ENCODE measurements around the gene F12.
A peak's percentile ranks its signal among the peaks of the same experiment; 100 is the strongest.
"Not testable (repeated sequence)": the region's sequence is repeated elsewhere in the genome, so short reads cannot be mapped to it uniquely, and the experiment has no call there.

The F12 gene

GRCh38 chr5:177385720-177386119 is 23.6 kb downstream of the F12 start:
- DNase-seq: no peak

- DNase-seq: no peak
Observed at GRCh38 chr5:177384134-177384533, 25.2 kb downstream of the F12 start, which contains the start of gene SLC34A1. SLC34A1 (plus strand) TSS chr5:177384434; CDS start chr5:177385742, 1,308 bp downstream.

DNA sequence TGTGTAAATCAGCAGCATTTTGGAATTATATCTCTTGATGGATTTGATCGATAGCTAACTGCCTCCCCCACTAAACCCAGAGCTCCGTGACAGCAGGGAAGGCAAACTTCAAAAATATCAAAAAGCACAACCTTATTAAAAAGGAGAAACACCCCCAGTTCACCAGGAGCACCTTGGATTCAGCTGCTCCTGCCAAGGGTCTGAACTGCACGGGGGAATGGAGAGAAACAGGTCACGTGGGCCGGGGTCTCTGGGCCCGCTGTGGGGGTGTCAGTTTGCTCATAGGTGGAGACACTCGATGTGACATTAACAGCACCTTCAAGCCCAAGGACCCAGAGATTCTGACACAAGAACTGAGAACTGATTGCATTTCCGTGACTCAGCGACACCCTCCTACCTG is 26.2 kb downstream of the F12 start:
- DNase-seq: no peak

DNA sequence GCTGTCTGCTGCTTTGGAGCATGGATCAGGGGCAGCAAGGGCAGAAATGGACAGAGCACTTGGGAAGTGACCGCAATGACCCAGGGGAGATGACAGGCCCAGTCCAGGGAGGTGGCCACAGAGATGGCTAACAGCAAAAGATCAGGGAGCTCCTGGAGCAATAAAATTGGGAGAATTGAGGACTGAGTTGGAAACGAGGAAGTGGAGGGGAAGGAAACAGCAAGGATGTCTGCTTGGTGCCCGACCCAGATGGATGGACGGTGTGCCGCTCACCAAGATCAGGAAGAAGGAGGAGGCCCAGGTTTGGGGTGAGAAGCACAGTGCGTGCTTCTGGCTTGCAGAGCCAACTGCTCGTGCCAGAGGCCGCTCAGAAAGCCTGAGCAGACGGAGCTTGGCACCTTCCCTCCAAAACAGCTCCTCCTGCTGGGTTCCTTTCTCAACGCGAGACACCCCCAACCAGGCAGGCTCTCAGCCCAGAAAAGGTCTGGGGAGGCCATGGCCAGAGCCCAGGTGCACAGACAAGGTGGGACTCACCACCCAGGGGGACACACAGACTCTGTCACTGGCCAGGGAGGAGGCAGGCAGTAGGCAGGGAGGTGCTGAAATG is 26.8 kb downstream of the F12 start:
- no peak for DNase-seq

GRCh38 chr5:177380805-177381126 is 28.6 kb downstream of the F12 start:
- no peak for DNase-seq

GRCh38 chr5:177378884-177379883 is 30.2 kb downstream of the F12 start:
- DNase-seq: no peak

DNA sequence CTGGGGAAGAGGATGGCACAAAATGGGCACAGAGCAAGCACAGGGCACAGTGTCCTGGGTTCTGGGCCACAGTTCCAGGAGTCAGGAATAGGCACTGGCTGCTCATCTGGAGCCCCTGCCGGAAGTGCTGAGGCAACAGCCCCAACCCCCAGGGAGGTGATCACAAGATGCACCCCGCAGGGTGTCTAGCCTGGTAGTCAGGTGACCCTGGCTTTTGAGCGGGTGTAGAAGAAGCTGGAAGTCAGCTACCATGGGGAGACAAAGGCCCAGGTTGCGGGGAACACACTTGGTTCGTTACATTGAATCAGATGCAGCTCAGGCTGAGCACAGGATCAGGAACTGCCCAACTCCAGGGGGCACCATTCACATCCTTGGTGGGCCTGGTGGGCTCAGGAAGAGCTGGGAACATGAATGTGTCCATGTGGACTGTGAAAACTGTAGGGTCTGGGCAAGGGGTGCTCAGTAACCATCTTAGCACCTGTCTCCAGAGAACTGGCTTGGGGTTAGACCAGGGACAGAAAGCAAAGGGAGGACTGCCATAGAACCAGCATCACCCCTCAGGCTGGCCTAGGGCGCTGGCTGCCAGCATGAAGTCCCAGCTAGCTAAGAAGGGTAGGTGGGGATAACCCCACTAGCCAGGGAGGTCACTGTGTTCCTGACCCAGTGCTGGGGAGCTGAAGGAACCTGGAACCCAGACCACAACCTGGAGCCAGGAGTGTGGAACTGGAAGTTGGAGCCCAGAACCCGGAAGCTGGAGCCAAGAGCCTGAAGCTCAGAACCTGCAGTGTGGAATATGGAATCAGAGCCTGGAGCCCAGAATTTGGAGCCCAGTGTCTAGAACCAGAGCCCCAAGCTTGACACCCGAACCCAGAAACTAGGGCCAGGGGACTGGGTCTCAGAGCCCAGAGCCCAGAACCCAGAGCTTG is 31.2 kb downstream of the F12 start:
- no peak for DNase-seq

DNA sequence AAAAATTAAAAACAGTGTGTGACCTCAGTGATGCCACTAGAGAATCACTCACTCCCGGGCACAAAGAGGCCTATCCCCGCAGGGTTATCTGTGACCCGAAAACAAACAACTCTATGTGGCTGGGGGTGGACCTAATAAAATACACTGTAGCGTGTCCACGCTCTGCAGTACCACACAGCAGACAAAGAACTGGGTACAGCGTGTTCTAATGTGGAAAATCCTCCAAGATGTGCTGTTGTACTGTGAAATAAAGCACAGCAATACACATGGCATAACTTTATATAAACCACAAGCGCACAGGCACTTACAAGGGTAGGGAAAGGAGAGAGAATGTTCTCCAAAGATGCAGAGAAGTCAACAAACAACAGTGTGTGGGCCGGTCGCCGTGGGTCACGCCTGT is 33.3 kb downstream of the F12 start:
- no peak for DNase-seq

- DNase-seq: not testable (repeated sequence)
Observed at GRCh38 chr5:177375516-177375915, 33.8 kb downstream of the F12 start.

GRCh38 chr5:177374211-177374610 is 35.2 kb downstream of the F12 start:
- no peak for DNase-seq

DNA sequence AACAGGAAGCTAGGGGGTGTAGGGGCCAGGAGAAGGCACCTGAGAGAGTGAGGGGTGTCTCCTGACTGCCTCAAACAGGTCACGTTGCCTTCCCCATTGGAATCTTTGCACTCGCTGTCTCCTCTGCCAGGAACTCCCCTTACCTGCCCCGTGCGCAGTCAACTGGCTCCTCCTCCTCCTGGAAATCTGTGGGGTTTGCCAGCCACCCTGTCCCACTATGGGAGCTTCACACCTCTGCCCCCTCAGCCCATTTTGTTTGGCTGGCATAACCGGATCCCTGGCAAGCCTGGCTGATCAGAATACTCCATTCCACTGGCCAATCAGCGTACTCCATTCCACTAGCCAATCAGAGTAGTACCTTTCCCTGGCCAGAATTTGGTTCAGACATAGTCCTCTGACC is 35.6 kb downstream of the F12 start:
- no peak for DNase-seq

- DNase-seq: no peak
Observed at GRCh38 chr5:177372910-177373309, 36.5 kb downstream of the F12 start.

DNA sequence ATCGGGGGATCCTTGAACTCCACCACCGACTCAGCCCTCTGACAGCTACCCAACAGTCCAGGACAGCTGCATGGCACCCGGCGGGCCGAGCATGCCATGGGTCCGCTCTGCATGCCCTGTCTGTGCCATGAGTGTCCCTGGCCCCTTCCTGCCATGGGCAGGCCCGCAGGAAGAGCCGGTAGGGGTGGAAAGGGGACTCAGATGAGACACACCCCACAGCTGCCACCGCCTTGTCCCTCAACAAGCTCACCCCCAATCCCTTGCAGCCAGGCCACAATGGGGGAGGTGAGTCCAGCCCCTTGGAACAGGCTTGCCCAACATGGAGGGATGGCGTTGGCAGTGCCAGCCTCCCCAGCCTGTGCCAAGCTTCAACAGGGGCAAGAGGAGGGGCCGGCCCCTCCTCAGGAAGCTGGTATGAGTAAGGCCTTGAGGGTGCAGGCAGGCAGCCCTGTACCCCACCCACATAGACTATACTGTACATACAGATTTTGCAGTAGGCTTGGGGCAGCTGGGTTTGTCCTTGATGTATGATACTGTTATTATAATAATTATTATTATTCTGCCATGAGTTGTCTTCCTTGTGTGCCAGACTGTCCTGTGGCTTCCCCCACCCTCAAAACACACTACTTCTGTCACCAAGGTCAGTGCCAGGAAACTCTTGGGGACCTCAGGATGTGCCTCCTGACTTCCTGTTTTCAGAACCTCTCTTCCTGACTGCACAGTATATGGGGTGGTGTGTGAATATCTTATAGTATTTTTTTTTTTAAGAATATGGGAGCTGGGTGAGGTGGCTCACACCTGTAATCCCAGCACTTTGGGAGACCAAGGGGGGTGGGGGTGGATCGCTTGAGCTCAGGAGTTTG is 37.1 kb downstream of the F12 start:
- no peak for DNase-seq

DNA sequence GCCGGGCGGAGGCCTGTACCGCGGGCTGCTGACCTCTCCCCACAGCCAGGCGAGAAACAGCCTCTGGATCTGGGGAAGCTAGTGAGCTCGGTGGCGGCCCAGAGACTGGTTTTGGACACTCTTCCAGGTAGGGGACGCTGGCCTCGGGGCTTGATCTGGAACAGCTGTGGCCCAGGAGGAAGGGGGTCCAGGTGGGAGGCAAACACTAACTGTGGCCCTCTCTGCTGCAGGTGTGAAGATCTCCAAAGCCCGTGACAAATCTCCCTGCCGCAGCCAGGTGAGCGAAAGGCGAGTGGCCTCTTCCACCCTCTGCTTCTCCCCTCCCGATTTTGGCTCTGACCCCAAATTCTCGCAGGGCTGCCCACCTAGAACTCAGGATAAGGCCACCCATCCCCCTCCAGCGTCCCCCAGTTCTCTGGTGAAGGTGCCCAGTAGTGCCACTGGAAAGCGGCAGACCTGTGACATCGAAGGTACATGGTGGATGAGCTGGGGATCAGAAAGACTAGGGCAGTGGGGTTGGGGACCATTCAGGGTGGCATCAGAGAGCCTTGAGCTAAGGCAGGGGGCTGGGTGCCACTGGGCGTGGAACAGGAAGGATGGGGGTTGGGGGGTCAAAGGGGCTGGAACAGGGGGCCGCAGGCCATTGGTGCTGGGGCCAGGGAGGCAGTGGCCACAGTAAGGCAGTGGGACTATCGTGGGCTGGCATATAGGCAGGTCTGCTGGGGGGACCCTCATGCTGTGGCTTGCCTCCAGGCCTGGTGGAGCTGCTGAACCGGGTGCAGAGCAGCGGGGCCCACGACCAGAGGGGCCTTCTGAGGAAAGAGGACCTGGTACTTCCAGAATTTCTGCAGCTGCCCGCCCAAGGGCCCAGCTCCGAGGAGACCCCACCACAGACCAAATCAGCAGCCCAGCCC is 38.0 kb downstream of the F12 start:
- DNase-seq: no peak

DNA sequence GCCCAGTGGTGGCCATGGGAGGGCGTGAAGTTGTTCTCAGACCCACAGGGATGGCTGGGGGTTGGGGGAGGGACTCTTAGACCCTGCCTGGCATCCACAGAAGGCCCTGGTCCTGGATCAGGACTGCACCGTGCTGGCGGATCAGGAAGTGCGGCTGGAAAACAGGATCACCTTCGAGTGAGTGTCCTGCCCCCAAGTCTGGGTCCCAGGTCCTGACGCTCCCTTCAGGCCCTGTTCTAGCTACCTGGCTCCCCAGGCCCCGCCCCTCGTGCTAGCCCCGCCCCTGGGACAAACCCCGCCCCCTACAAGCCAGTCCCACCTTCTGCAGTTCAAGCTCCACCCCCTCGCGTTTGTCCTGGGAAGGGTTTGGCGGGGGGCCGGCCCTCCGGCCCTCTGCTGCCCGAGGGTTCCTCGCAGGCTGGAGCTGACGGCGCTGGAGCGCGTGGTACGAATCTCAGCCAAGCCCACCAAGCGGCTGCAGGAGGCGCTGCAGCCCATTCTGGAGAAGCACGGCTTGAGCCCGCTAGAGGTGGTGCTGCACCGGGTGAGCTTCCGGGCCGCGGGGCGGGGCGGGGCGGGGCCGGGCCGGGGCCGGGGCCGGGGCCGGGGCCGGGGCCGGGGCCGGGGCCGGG is 38.8 kb downstream of the F12 start:
- peak; percentile 66 for DNase-seq

- no peak for DNase-seq
Observed at GRCh38 chr5:177369645-177370440, 39.5 kb downstream of the F12 start.

DNA sequence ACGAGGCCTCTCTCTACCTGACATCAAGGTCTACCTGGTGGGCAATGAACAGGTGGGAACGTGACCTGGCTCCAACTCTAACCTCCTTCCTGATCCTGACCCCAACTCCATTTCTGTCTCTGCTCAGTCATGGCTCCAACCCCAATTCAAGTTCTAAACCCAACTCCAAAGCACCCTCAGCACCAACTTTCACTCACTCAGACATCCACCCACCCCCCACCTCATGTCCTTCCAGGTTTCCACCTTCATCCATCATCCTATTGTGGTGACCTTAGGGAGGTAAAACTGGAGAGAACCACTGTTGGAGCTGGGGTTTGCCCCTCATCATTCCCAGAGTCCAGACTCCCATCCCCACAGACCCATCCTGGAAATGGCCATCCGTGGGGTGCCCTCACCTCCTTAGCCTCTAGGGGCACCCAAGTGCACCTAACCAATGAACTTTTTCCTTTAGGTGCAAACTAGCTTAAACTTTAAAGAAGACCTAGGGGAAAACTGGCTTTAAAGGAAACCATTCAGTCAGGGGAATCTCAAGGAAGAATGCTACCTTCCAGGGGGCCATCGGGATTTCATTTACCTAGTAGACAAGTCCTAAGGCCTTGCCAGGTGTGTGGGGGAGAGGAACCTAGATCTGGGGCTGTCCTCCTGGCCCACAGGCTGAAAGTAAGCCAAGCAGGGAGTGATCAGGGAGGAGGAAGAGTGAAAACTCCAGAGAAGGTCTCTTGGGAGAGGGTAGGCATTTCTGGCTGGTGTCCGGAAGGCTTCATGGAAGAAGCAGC is 40.3 kb downstream of the F12 start:
- no peak for DNase-seq

GRCh38 chr5:177367981-177368868 is 41.1 kb downstream of the F12 start:
- no peak for DNase-seq
